ENCODE results near the gene BOLA1. TPM values are rescaled to one million over a fixed set of nuclear protein-coding genes. Genes with fewer than 3 reads are reported as not detected.

Gene BOLA1
- total RNA-seq, 1 donor from 2014 or later: 12.8 TPM

DNA sequence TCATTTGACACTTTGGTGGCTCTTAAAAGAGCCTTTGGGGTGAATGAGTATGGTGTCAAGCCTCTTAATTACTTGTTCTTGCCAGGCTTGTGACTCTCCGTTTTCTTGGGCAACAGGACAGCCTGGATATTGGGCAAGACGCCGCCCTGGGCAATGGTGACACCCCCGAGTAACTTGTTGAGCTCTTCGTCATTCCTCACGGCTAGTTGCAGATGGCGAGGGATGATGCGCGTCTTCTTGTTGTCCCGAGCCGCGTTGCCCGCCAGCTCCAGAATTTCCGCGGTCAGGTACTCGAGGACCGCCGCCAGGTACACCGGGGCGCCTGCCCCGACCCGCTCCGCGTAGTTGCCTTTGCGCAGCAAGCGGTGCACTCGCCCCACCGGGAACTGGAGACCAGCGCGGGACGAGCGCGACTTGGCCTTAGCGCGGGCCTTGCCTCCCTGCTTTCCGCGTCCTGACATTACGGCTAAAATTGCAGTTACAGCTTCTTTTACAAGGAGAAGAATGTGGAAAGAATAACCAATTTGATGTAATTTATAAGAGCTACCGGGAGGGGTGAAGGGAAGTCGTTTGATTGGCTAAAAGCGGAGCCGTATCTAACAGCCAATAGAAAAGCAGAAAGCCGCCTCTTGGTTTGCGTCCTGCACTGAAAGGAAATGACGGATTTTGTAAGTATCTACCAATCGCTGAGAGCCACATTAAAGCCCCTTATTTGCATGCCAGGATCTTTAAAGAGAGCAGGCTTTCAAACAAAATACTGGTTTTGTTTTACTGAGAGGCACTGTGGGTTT lies 11.7 kb upstream of the BOLA1 start:
- peak; percentile 98 for DNase-seq

DNA sequence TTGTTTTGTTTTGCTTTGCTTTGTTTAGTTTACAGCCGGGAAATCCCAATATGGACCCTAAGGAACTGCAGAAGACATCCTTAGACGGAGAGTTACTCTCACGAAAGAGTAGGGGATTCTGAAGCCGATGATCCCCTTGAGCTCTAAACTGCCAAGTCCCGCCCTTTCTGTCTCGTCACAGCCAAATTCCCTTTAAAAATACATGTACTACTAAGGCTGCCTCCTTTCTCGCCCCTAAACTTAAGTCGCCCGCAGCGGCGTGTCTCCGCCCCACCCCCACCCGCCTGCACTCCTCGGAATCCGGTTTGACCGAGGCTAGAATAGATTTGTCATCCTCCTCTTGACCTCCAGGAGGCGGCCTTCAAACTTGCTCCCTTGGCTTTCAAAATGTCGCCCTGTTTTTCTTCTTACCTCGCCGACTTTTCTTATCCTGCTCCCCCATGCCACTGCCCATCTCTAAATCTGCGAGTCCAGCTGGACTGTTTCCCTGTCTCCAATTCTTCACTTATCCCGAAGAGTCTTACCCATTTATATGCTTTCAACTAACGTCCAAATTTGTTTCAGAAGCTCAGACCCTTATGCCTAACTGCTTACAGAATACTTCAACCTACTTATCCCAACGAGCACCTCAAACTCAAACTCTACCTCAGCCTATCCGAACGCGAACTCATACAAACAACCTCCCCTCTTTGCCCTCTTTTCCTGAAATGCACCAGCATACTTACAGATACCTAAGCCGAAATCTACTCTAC lies 10.9 kb upstream of the BOLA1 start:
- DNase-seq: peak; percentile 89

GRCh38 chr1:149888999-149889289 lies 10.4 kb upstream of the BOLA1 start:
- DNase-seq: no peak

DNA sequence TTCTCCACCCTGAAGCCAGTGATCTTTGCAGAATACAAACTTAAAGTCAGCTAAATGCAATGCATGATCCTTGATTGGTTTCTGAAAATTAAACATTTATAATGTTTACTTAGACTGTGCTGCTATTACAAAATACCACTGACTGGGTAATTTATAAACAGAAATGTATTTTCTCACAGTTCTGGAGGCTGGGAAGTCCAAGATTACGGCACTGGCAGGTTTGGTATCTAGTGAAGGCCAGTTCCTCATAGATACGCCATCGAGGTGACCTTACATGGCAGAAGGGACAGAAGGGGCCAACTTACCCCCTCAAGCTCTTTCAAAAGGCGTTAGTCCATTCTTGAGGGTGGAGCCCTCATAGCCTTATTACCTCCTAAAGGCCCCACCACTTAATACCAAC lies 2.8 kb upstream of the BOLA1 start:
- DNase-seq: no peak

DNA sequence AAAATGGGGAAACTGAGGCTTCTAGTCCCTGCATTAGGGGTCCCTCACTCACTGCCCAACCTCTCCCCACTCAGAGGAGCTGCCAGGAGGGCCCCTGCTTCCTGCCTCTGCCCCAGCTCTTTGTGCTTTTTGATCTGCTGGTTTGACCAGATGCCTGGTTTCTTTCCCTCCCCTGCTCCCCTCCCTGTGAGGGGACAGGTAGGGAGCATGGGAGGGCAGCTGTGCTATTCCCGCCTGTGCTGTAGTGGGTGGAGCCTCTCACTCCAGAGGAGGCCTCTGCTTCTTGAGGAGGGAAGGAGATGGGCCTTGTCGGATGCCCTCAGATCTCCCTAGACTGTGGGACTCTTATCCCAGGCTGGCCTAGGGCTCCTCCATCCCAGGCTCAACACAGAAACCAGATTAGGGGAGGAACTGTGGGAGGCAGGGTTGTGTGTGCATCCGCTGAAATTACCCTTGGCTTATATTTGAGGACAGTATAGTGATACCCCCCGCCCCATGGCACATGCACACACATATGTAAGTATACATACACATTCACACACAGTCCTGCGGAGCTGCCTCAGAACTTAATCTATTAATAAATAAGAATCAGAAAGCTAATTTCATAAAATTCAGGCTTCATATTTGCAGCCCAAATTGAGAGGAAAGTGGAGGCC lies 4.6 kb downstream of the BOLA1 start:
- no peak for DNase-seq

DNA sequence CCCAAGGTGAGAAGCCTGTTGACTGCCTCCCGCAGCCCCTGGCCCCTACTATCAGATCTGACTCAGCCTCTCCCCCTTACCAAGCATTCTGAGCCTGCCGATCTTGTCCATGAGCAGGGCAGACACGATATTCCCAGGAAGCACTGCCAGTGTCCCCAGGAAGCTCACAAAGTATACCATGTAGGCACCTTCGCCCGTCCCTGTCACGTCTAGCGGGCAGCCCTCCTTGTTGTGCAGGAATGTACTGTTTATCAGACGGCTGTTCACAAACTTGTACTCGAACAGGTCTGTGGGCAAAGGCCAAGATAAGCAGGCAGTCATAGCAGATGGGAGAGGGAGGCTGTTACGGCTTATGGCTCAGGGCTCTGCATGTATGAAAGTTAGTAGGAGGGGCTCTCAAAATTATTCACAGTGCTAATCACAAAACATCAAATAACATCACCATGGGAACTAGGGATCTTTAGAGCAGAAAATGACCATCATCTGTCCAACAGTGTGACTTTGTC lies 7.3 kb downstream of the BOLA1 start:
- no peak for DNase-seq

DNA sequence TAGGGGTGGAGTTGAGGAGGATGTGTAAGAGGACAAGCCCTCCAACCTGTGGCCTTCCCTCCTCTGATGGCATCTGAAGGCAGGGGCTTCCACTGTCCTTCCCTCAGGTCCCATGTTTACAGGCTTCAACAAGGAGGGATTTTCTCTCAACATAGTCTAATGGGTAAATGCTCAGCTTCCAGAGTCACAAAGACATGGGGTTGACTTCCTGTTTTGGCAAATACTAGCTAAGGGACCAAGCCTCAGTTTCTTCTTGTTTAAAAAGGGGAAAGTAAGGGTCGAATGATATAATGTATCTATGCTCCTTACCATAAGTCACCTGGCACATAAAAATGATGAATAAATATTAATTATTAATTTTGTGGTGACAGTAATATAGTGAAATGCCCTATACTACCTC lies 15.2 kb downstream of the BOLA1 start:
- DNase-seq: no peak

- no peak for DNase-seq
Measured at GRCh38 chr1:149915429-149916192, 16.2 kb downstream of the BOLA1 start.

GRCh38 chr1:149916193-149916897 lies 17.0 kb downstream of the BOLA1 start:
- no peak for DNase-seq

DNA sequence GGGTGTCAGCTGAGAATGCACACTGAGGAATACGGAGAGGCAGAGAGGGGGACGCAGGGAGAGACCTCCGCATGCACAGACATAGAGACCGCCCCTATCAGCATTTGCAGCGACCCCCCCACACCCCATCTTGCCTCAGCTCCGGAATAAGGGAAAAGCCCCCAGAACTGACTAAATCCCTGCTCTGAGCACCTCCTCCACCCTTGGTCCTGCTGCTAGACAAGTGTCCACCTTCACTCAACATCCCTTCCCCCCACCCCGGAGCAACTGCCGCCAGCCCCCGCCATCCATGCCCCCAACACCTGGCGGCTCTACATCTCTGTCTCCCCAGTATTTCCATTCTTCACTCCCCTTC lies 17.5 kb downstream of the BOLA1 start:
- DNase-seq: no peak

GRCh38 chr1:149917571-149918144 lies 18.3 kb downstream of the BOLA1 start, which contains the start of gene SV2A:
TSS of gene SV2A (minus strand) at chr1:149917844. CDS start at chr1:149913840, 4,004 bp downstream.
- DNase-seq: no peak

DNA sequence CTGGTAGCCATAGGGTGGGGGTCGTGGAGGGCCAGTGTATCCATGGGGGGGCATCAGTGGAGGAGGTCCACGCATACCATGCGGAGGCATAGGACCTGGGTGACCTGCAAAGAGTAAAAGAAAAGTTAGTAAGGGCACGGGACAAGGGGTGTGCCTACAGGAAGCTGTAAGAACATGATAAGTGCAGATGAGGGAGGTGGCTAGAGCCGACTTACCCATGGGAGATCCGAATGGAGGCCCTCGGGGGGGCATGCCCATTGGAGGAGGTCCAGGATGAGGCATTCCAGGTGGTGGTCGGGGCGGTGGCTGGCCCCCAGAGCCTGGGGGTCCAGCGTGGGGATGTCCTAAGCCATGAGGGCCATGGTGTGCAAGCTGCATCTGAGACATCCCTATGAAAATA lies 24.3 kb downstream of the BOLA1 start:
- no peak for DNase-seq

DNA sequence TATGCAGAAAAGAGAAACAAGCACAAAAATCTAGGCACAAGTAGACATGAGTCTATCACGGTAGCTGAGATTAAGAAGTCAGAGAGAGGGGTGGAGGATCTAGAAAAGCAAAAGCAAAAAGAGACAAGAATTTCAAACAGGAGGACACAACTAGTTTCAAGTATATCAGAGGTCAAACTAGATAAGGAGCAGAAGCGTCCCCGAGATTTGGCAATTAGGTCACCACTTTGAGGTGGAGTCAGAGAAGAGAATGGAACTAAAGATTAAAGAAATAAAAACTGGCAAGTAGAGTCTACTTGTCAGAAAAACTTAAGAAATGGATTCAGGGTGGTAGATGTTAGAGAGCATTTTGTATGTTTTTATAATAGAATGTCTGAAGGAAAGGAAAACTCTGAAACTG lies 26.0 kb downstream of the BOLA1 start:
- no peak for DNase-seq

- no peak for DNase-seq
Measured at GRCh38 chr1:149925751-149926150, 26.4 kb downstream of the BOLA1 start.

GRCh38 chr1:149926296-149926695 lies 26.9 kb downstream of the BOLA1 start:
- DNase-seq: no peak

- DNase-seq: no peak
Measured at GRCh38 chr1:149927056-149927562, 27.7 kb downstream of the BOLA1 start.

DNA sequence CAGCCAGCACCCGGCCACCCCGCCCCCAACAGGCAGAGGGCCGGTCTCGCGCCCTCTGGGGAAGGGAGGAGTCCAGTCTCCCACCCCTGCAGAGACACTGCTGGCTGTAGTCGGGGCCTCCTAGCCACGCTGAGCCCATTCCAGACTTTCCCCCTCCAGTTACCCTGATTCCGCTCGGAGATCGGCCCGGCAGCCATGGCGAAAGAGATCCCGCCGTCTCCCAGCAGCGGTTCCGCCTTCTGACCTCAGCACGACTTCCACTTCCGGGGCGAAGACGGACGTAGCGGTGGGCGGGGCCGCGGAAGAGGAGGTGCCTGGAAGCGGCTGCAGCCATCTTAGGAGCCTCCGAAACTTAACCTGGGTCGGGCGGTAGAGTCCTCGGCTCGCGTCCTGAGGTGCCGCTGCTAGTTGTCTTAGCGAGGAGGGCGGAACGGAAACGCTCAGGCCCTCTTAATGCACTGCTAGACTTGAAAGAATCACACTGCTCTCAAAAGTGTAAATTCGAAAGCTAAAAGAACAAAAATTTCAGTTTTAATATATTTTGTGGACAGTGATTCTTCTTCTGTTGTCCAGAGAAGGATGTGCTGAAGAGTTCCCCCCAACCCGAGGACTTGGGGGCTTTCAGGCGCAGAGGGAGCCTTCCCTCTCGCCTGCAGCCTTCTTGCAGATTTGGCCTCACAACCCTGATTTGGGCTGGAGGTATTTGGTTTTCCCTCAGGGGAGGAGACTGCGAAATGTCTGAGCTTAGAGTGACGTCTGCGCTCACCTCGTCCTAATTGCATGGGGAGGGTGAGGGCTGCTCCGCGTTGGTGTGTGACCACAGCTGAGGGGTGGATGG lies 28.4 kb downstream of the BOLA1 start, which contains the start of gene SF3B4:
SF3B4 (minus strand) TSS at position 241 of the 838 bp plus-strand sequence; CDS start at position 197, 44 bp downstream.
- peak; percentile 96 for DNase-seq

DNA sequence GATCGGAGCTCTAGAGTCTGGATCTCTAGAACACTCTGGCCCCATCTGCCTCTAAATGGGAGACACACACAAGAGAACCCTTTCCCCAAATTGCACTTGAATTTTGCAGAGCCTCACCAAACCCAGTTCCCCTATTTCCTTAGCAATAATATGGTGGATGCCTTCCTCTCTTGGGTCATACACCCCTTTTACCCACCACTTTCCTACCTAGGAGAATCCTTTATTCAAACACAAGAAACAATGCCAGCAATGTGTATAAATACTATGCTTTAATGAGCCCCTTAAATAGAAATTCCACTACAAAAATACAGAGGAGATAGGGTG lies 29.0 kb downstream of the BOLA1 start:
- no peak for DNase-seq

- no peak for DNase-seq
Measured at GRCh38 chr1:149929856-149930255, 30.5 kb downstream of the BOLA1 start.

DNA sequence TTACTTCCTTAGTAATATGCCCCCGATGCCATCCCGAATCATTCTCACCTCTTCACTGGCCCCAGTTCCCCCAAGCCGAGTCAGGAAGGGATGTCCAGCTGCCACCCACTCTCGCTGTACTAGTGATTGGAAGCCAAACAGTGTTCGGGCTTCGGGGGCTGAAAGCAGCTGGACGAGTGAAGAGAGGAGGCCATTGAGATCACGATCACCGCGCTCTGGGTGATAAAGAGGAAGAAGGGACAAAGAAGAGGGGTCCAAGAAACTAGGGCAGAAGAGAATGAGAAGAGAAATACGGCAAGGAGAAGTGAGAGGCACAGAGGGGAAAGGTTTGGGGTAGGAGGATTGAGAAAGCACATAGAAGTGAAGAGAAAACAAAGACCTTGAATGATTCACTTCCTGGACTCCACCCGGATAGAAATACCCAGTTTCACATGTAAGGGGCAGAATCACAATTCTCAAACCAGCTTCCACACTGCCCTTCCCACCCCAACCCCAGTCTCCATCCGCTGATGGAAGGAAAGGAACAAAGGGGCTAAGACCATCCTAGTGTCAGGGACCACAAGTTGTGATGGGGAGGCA lies 31.9 kb downstream of the BOLA1 start:
- peak; percentile 23 for DNase-seq

All from dermis blood vessel endothelial cell (primary cell).